Panc1 (cell line): ENCODE measurements around the gene KLC1. TPM values are rescaled to one million over a fixed set of nuclear protein-coding genes. Genes with fewer than 3 reads are reported as not detected.

Experiments
- ATAC-seq: fragments of 200-7000 bp; cut with Tn5 transposase; 2 replicates; pipeline ENCODE4 v1.9.1; 2020; ENCODE audit warnings: mild to moderate bottlenecking, moderate library complexity
- Bru-seq: library from RNA; stranded (reverse); fragments of 400-500 nt; gene quantifications from one replicate; lab custom pipeline; 2021; lab: Mats Ljungman, UMichigan
- BruChase-seq, 2 experiments: library from RNA; stranded (reverse); fragments of 400-500 nt; gene quantifications; one replicate each; lab custom pipeline; 2021; lab: Mats Ljungman, UMichigan
- BruUV-seq: library from RNA; stranded (reverse); fragments of 400-500 nt; replicated peaks from 2 replicates; lab custom pipeline; 2021; lab: Mats Ljungman, UMichigan
- CTCF ChIA-PET: fragments of 300-600 bp; sonication (Branson Sonifier 250); formaldehyde crosslinking; loops from one replicate; lab custom pipeline; 2022; ENCODE audit warnings: antibody characterized with exemption; lab: Charles Lee
- POLR2A ChIA-PET: fragments of 300-600 bp; sonication (Branson Sonifier 250); formaldehyde crosslinking; loops from one replicate; lab custom pipeline; 2022; ENCODE audit warnings: antibody characterized with exemption; lab: Charles Lee
- DNase-seq: peaks from one replicate; pipeline ENCODE4 v3.0.0-alpha.2; 2010; ENCODE audit warnings: low read depth, low spot score
- H3K27ac ChIP-seq: 2 replicates; pipeline ENCODE4 v1.5.1; 2011; ENCODE audit warnings: mild to moderate bottlenecking, low read length, inconsistent platforms
- H3K27me3 ChIP-seq: fragments of 200-500 bp; sonication (Bioruptor generic); 2 replicates; pipeline ENCODE4 v1.6.0; 2014; ENCODE audit warnings: low read length, inconsistent platforms; ENCODE audit not compliant: control insufficient read depth, insufficient read depth
- H3K36me3 ChIP-seq: fragments of 200-500 bp; sonication (Bioruptor generic); 2 replicates; pipeline ENCODE4 v1.5.1; 2014; ENCODE audit warnings: inconsistent platforms, mild to moderate bottlenecking, low read length, moderate library complexity; ENCODE audit not compliant: control insufficient read depth, insufficient read depth
- H3K4me1 ChIP-seq: 2 replicates; pipeline ENCODE4 v1.5.1; 2011; ENCODE audit warnings: inconsistent platforms, mild to moderate bottlenecking, low read length, moderate library complexity; ENCODE audit not compliant: control insufficient read depth, insufficient read depth
- H3K4me3 ChIP-seq, 2 experiments: 2 replicates each; pipeline ENCODE4 v1.5.1; 2011 to 2012; ENCODE audit warnings: low read depth in 2 of 2, low read length in 2 of 2, mild to moderate bottlenecking in 2 of 2, inconsistent platforms in 1 of 2, moderate library complexity in 1 of 2
- H3K9me3 ChIP-seq: fragments of 200-500 bp; sonication (Bioruptor generic); 2 replicates; pipeline ENCODE4 v1.5.1; 2014; ENCODE audit warnings: low read depth, mild to moderate bottlenecking, inconsistent platforms, low read length, moderate library complexity; ENCODE audit not compliant: control insufficient read depth, insufficient read depth
- CTCF ChIP-seq: fragments of 450-650 bp; IDR thresholded peaks from 2 replicates; pipeline ENCODE4 v1.5.1; 2017; ENCODE audit warnings: mild to moderate bottlenecking
- POLR2AphosphoS5 ChIP-seq: IDR thresholded peaks from 2 replicates; pipeline ENCODE4 v1.6.1; 2012; ENCODE audit warnings: mild to moderate bottlenecking, low read depth, low read length, moderate library complexity
- REST ChIP-seq, 2 experiments: IDR thresholded peaks; 2 replicates each; pipeline ENCODE4 v1.6.1; 2011 to 2012; ENCODE audit warnings: low read depth in 2 of 2, control low read depth in 1 of 2, low read length in 1 of 2, mild to moderate bottlenecking in 1 of 2, moderate library complexity in 1 of 2; ENCODE audit not compliant: insufficient read depth in 1 of 2
- SIN3A ChIP-seq: IDR thresholded peaks from 2 replicates; pipeline ENCODE4 v1.6.1; 2012; ENCODE audit warnings: low read depth, mild to moderate bottlenecking, low read length, moderate library complexity, borderline replicate concordance; ENCODE audit not compliant: insufficient read depth
- TCF7L2 ChIP-seq: IDR thresholded peaks from 2 replicates; pipeline ENCODE4 v1.6.1; 2011; ENCODE audit warnings: mild to moderate bottlenecking, low read depth, low read length, inconsistent platforms
- in situ Hi-C: cut with HindIII; loops from 2 replicates; pipeline ENCODE4 v1.10.0; 2016; ENCODE audit warnings: low sequenced_read_pairs, low pct_unique_long_range_greater_than_20kb
- intact Hi-C: fragments of 100-400 bp; cut with micrococcal nuclease; formaldehyde crosslinking; loops from one replicate; pipeline ENCODE4 v1.10.0; 2022; ENCODE audit not compliant: unreplicated experiment
- long read RNA-seq: library from polyadenylated mRNA; unstranded; transcript quantifications from one replicate; pipeline ENCODE4 v2.0.0, GENCODE V29; 2021; ENCODE audit not compliant: unreplicated experiment
- polyA plus RNA-seq: library from polyadenylated mRNA; unstranded; fragments of >200 nt; gene quantifications from one replicate; pipeline ENCODE4 v1.2.1, GENCODE V29; 2012; ENCODE audit warnings: missing spikeins; ENCODE audit not compliant: insufficient read length
- total RNA-seq: library from RNA; stranded (reverse); gene quantifications from one replicate; pipeline ENCODE4 v1.2.1, GENCODE V29; 2021; ENCODE audit not compliant: unreplicated experiment

The KLC1 gene
- 98.0 TPM for total RNA-seq
- 95.7 TPM for polyA plus RNA-seq
- Bru-seq, nascent RNA, result percentile 72 among the genes with signal in this experiment
- percentile 93 among the genes with signal in this experiment for BruChase-seq, experiment 1, labeled RNA remaining after a 2-hour chase
- BruChase-seq, experiment 2, labeled RNA remaining after a 6-hour chase, result percentile 88 among the genes with signal in this experiment
- long read RNA-seq, full-length matches to known transcripts, result 28 of 66 reads
- long read RNA-seq, partial matches to known transcripts, result 11 of 66 reads
- long read RNA-seq, other reads (novel, unspliced or antisense), result 27 of 66 reads

GRCh38 chr14:103628684-103629502 is at the start of gene KLC1:
KLC1 (plus strand) TSS chr14:103629211; CDS start chr14:103654565, 25,354 bp downstream.
- ATAC-seq (peak; percentile 81), DNase-seq (no peak)
- in situ Hi-C loops, result no loop called here
- H3K4me3 ChIP-seq, result peak within 1 kb of the TSS; percentile 75 to 77
- peak within 1 kb of the TSS; percentile 91 for H3K27ac ChIP-seq
- H3K27me3 ChIP-seq, result no peaks in the 10 kb centered on the region
- H3K9me3 ChIP-seq, result no peaks in the 10 kb centered on the region
- H3K36me3 ChIP-seq, result peaks cover 3% of the 10 kb centered on the region
- TF ChIP-seq TCF7L2 (no peak), CTCF (no peak), POLR2AphosphoS5 (peak; percentile 67)
- no TSS peak for BruUV-seq
- ChIA-PET CTCF (no interaction called here), POLR2A (interaction anchor here (0.7 kb wide), 2 partner anchors 39 to 169 kb away, joined by 4 to 5 read pairs; no protein-coding TSS in a partner anchor)
- H3K4me1 ChIP-seq, result peaks cover 14% of the 10 kb centered on the region
- intact Hi-C loops, result no loop called here

- Histone ChIP-seq H3K36me3 (no peaks in the 10 kb centered on the region), H3K4me3 (no peak overlapping the region), H3K27ac (no peak overlapping the region), H3K27me3 (no peaks in the 10 kb centered on the region), H3K9me3 (no peaks in the 10 kb centered on the region), H3K4me1 (no peaks in the 10 kb centered on the region; the same call in none of the 2 replicates)
- no peak for DNase-seq
- in situ Hi-C loops (no loop called here), intact Hi-C loops (no loop called here)
- TF ChIP-seq POLR2AphosphoS5 (no peak), SIN3A (no peak)
- ChIA-PET POLR2A (no interaction called here), CTCF (no interaction called here)
- ATAC-seq, result no peak
- BruUV-seq, result TSS peak; percentile 25
These were observed 47.8 kb upstream of the KLC1 start for GRCh38 chr14:103581206-103581605.

- Histone ChIP-seq H3K4me1 (no peaks in the 10 kb centered on the region), H3K36me3 (no peaks in the 10 kb centered on the region), H3K27me3 (no peaks in the 10 kb centered on the region), H3K9me3 (no peaks in the 10 kb centered on the region), H3K27ac (no peak overlapping the region), H3K4me3 (no peak overlapping the region)
- in situ Hi-C loops, result no loop called here
- no TSS peak for BruUV-seq
- ChIA-PET CTCF (no interaction called here), POLR2A (no interaction called here)
- TF ChIP-seq SIN3A (no peak), CTCF (no peak), TCF7L2 (no peak), REST (IDR thresholded peaks at IDR 0.05; ENCODE audit: insufficient read depth in 1 of 2, low read depth in 2 of 2, low read length in 1 of 2) (no peak), POLR2AphosphoS5 (no peak)
- intact Hi-C loops, result no loop called here
- no peak; the same call in 1 of the 2 replicates for ATAC-seq
- DNase-seq, result no peak
These were observed 46.9 kb upstream of the KLC1 start for GRCh38 chr14:103581954-103582703.
